ENCODE measurements around the gene SH3RF3.
"Not testable (repeated sequence)": the region's sequence is repeated elsewhere in the genome, so short reads cannot be mapped to it uniquely, and the experiment has no call there.

Gene SH3RF3

GRCh38 chr2:109117780-109118179 lies 11.2 kb upstream of the SH3RF3 start:
- DNase-seq (ENCODE audit: low read depth), result no peak

GRCh38 chr2:109118321-109118720 lies 10.7 kb upstream of the SH3RF3 start:
- no peak for DNase-seq (ENCODE audit: low read depth)

DNA sequence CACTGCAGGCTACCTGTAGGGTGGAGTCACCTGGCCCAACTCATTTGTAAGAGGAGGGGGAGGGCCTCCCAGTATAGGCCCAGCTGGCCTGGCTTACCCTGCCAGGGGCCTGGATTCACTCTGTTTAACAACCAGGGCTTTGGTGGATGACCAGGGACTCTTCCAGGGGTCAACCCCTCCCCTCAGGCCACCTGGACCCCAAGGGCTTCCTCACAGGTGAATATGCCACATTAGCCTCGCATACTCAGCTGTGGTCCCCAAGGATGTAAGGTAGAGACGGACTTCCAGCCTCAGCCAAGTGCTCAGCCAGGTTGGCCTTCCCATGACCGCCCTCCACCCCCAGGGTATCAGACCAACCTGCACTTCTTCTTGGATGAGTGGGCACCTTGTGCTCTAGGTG lies 8.8 kb upstream of the SH3RF3 start:
- no peak for DNase-seq (ENCODE audit: low read depth)

GRCh38 chr2:109120686-109121085 lies 8.3 kb upstream of the SH3RF3 start:
- not testable (repeated sequence) for DNase-seq (ENCODE audit: low read depth)

GRCh38 chr2:109123586-109124201 lies 5.3 kb upstream of the SH3RF3 start:
- DNase-seq (ENCODE audit: low read depth), result no peak

- DNase-seq (ENCODE audit: low read depth), result no peak
Observed at GRCh38 chr2:109124982-109125592, 3.9 kb upstream of the SH3RF3 start.

DNA sequence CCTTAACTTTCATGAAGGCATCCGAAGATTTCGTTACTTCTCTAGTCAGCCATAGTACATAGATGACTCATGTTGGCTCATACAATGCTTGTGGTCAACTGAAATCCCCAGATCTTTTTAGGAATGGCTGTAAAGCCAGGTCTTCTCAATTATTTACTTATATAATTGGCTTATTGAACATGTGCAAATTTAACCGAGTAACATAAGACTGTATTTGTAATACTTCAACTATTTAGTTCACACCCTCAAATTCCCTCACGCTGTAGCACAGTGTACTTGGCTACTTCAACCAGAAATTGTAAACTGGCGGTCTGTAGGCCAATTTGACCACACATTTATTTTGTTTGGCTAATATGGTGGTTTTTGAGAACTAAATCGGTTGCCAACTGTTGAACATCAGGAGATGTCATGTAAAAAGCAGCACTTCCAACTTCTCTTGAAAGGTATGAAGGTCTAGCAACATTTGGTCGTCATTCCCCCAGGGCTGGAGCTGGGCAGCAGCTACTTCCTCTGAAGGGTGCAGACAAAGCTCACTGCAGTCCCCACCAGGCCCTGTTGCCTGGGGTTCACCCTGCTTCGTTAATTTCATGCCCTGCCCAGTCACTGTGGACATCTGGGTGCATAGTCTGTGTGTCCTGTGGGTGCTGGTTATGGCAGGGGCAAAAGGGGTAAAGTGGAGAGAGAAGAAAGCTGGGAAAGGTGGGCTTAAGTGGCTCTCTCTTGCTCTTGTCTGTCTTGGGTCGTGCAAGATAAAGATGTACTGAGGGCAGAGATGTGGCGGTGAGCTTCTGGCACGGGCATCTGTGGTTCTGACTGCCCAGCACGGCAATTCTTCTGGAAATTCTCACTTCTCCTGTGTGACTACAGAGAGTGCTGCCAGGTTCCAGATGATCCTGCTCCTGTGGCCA lies 3.2 kb upstream of the SH3RF3 start:
- DNase-seq (ENCODE audit: low read depth), result no peak

- DNase-seq (ENCODE audit: low read depth), result no peak
Observed at GRCh38 chr2:109126501-109126860, 2.5 kb upstream of the SH3RF3 start.

- DNase-seq (ENCODE audit: low read depth), result no peak
Observed at GRCh38 chr2:109127556-109127955, 1.4 kb upstream of the SH3RF3 start.

- peak; percentile 48 for DNase-seq (ENCODE audit: low read depth)
Observed at GRCh38 chr2:109128048-109128615, 873 bp upstream of the SH3RF3 start.

- DNase-seq (ENCODE audit: low read depth), result no peak
Observed at GRCh38 chr2:109129356-109129920, 433 bp downstream of the SH3RF3 start.

DNA sequence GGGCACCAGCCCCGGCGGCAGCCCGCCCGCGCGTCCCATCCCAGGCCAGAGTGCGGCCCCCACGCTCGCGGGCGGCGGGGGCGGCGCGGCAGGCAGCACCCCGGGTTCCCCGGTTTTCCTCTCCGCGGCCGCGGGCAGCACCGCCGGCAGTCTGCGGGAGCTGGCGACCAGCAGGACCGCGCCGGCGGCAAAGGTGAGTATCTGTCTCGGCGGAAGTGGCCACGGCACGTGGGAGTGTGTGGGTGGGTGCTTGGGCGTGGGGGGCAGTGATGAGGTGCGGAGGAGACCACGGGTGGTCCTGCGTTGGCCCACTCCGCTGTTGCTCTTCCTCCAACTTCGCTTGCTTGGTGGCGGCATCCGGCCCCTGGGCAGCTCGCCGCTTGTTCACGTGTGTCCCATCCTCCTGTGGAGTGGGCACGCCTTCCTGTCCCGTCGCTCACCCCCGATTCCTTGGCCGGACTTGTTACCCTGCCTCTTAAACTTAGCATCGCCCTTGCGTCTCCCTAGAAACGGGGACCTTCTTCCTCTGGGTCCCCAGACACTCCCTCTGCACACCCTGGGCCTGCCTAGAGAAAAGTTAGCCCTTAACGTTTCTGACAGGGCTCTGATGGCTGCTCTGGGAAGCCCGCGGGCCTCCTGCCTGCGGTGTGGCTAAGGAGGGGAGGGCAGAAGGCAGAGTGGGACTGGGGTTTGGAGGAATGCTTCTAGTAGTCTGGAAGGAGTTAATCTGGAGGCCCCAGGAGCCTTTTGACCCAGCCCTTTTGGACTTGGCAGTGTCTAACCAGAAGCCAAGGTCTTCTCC lies 1.1 kb downstream of the SH3RF3 start:
- DNase-seq (ENCODE audit: low read depth), result no peak

GRCh38 chr2:109130723-109130995 lies 1.7 kb downstream of the SH3RF3 start:
- no peak for DNase-seq (ENCODE audit: low read depth)

- DNase-seq (ENCODE audit: low read depth), result no peak
Observed at GRCh38 chr2:109131777-109132176, 2.8 kb downstream of the SH3RF3 start.

DNA sequence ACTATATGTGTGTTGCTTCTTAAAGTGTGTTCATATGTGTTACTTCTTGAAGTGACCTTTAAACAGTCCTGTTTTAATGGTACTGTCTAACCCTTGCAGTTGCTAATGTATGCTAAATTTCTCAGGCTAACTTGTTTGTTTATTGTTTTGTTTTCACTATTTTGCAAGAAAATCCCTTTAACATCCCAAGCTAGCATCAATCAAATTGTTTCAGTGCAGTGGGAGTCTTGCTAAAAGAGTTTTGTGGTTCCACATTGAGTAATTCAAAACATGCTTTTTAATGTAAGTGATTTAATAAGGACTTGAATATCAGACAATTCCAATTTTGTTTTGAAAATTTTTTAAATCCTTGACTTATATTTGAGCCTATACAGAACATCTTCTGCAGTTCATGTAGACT lies 3.6 kb downstream of the SH3RF3 start:
- DNase-seq (ENCODE audit: low read depth), result no peak

DNA sequence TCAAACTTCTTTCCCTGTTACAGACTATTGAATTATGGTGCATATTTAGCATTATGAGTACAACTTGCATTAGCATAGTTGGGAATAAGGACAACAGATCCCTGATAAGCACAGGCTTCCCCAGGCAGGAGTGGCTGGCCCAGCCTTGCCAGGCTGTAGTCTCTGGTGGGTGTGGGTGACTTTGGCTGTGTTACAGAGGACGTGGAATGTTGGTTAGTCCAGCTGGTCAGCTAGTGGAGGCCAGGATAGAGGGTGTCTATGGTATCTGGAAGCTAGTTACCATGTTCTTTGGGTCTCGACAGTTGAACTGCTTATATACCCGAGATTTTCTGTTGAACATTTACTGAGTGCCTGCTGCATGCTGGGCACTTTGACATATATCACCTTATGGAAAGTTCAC lies 4.7 kb downstream of the SH3RF3 start:
- no peak for DNase-seq (ENCODE audit: low read depth)

- no peak for DNase-seq (ENCODE audit: low read depth)
Observed at GRCh38 chr2:109134741-109135358, 5.8 kb downstream of the SH3RF3 start.

GRCh38 chr2:109135359-109136197 lies 6.6 kb downstream of the SH3RF3 start:
- DNase-seq (ENCODE audit: low read depth), result no peak

- no peak for DNase-seq (ENCODE audit: low read depth)
Observed at GRCh38 chr2:109136542-109136941, 7.5 kb downstream of the SH3RF3 start.

DNA sequence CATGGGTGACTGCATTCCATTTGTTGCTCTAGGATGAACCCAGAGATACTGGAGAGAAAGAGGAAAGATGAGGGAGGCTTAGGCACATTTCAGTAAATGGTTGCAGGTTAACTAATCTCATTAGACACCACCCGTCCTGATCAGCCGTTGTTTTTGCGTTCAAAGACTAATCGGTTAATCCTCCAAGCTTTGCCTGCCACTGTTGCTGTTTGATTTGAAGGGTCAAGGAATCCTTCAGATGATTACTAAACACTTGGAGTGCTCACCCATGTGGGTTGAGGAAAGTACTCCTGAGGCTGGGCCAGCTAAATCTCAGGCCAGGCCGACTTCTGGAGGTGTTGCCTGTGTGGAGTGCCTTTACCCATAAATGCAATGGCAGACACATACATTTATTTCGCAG lies 8.6 kb downstream of the SH3RF3 start:
- no peak for DNase-seq (ENCODE audit: low read depth)
